GM23248 (cell line): ENCODE data around the gene RIPPLY2.

Source experiments
- EZH2 ChIP-seq: fragments of 200-600 bp; sonication (generic); IDR thresholded peaks from 2 replicates; pipeline ENCODE4 v1.6.1; 2018; ENCODE audit warnings: antibody characterized with exemption, mild to moderate bottlenecking; ENCODE audit not compliant: insufficient read depth, poor library complexity, severe bottlenecking
- EZH2phosphoT487 ChIP-seq: fragments of 200-600 bp; sonication (generic); IDR thresholded peaks from 2 replicates; pipeline ENCODE4 v1.6.1; 2018; ENCODE audit warnings: antibody characterized with exemption, moderate library complexity, mild to moderate bottlenecking, low read depth; ENCODE audit not compliant: insufficient read depth

- TF ChIP-seq EZH2 (no peak), EZH2phosphoT487 (no peak)
Measured at GRCh38 chr6:83808005-83808404, 45.2 kb upstream of the RIPPLY2 start.
